Stimulated activated CD4-positive, alpha-beta T cell treated with anti-CD3 and anti-CD28 coated beads, Interleukin-15, amount 100 ng/mL, for 1 hour (primary cell): ENCODE results near the gene WDR35.
"Not testable (repeated sequence)": the region's sequence is repeated elsewhere in the genome, so short reads cannot be mapped to it uniquely, and the experiment has no call there.

Experiments
- DNase-seq, 2 donors: peaks; one replicate each; pipeline ENCODE4 v3.0.0-alpha.2; 2020; ENCODE audit warnings: low read depth in 1 of 2, low spot score in 1 of 2

Gene WDR35

DNA sequence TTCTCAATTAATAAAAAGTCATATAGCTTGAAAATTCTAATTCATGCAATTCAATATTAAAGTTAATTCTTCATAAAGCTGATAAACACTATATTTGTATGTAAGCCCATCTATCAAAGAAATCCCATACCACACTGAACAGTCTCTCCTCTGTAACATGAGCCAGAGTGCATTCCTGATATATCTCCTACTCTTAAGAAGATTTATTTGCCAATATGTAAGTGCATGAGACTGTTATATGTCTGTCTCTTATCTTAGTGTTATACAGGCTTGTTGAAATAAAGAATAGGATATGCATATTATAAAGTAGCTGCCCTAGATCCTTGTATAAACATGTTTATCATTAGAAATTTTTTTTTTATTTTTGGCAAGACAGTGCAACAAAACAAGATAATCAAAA is 47.7 kb downstream of the WDR35 start:
- DNase-seq: no peak

GRCh38 chr2:19937004-19937403 is 52.9 kb downstream of the WDR35 start:
- no peak for DNase-seq

DNA sequence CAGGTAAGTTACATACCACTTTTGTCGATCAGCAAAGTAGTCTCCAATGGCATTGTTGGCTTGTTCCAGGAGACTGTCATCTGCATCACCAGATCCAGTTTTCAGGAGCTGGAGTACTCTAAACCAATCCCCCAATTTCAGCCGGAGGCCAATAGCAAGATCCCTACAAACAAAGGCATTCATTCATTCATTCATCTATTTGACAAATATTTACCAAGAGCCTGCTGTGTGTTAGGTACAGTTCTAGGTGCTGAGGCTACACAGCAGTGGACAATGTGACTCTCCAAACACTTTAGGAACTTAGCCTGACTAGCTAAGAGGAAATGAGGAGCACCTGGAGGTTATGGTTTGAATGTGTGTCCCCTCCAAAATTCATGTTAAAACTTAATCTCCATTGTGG is 53.7 kb downstream of the WDR35 start:
- DNase-seq: no peak

GRCh38 chr2:19933351-19933981 is 56.4 kb downstream of the WDR35 start:
- DNase-seq: no peak

GRCh38 chr2:19932928-19933327 is 57.0 kb downstream of the WDR35 start:
- DNase-seq: no peak

DNA sequence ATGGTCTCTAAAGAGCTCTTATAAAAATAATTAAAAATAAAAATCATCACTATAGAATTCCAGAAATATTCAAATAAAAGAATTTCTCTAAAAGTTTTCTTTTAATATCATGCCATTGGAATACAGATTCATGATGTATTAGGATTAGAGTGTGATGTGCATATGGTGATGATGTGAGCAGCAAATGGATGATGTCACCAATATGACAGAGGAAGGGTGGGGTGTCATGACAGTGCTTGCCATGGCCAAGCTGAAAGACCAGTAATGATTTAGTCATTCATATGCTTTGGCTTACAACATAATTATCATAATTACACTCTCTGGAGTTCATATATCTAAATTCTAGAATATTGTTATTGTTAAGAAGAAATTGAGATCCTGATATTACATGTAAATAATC is 60.7 kb downstream of the WDR35 start:
- no peak for DNase-seq

- not testable (repeated sequence) for DNase-seq
Observed at GRCh38 chr2:19927816-19928215, 62.1 kb downstream of the WDR35 start.

GRCh38 chr2:19924526-19924925 is 65.4 kb downstream of the WDR35 start:
- DNase-seq: not testable (repeated sequence)

GRCh38 chr2:19922188-19922587 is 67.7 kb downstream of the WDR35 start:
- DNase-seq: not testable (repeated sequence)

DNA sequence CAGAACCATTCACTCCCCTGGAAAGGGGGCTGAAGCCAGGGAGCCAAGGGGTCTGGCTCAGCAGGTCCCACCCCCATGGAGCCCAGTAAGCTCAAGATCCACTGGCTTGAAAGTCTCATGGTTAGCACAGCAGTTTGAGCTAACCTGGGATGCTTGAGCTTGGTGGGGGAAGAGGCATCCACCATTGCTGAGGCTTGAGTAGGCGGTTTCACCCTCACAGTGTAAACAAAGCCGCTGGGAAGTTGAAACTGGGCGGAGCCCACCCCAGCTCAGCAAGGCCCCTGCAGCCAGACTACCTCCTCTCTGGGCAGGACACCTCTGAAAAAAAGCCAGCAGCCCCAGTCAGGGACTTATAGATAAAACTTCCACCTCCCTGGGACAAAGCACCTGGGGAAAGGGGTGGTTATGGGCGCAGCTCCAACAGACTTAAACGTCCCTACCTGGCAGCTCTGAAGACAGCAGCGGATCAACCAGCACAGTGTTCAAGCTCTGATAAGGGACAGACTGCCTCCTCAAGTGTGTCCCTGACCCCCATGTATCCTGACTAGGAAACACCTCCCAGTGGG is 73.4 kb downstream of the WDR35 start:
- DNase-seq: no peak

DNA sequence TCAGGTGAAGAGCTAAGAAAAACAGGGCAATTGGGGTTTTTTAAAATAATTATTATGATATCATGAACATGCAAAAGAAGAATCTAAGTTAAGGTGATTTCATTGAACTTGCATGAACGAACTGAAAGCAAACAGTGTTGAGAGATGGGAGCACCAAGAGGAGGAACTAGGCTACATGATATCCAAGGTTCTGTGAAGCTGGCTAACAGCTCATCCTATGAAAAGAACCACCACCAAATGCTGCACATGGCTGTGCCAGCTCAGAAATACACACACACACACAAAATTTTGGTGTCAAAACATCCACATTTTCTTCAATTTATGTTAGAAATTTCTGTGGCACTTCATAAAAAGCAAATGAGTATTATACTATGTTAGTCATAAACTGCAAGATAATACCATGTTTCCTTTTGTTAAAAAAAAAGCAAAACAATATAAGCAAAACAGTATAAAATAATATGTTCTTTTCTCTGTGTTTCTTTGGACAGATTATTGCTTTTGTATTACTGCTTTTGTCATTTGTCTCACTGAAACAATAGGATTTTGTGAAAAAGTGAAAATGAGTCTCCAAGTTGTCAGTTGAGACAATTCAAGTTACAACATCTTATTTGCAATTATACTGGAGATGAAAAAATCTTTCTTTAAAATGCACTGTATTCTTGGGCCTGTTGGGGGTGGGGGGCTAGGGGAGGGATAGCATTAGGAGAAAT is 75.5 kb downstream of the WDR35 start:
- no peak for DNase-seq

DNA sequence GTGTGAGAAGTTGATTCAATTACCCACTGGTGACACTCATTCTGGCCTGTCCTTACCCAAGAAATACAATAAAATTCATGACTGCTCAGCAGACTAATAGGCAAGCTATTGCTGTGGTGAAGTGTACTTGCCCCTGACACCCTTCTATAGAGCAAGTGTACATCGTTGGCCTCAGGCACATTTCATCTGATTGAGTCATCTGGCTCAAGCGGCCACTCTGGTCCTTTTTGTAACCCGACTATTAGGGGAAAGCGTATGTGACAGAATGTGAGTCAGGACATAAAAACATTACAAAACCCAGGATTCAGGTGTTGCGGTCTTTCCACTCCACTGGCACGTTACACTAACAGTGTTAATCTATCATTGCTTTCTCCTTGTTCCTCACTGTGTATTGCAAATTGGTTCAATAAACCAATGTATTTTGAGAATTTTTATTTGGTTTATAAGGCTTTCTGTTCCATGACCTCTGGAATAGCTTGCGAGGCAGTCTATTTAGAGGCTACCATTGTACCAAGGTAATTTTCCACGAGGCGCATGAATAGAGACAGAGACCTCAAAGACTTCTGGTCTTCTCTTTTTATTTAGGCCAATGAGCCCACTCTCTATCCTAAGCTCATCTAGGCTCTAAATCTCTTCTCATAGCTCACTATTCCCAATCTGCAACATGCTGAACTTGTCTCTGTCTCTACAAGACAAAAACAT is 77.9 kb downstream of the WDR35 start:
- DNase-seq: no peak

DNA sequence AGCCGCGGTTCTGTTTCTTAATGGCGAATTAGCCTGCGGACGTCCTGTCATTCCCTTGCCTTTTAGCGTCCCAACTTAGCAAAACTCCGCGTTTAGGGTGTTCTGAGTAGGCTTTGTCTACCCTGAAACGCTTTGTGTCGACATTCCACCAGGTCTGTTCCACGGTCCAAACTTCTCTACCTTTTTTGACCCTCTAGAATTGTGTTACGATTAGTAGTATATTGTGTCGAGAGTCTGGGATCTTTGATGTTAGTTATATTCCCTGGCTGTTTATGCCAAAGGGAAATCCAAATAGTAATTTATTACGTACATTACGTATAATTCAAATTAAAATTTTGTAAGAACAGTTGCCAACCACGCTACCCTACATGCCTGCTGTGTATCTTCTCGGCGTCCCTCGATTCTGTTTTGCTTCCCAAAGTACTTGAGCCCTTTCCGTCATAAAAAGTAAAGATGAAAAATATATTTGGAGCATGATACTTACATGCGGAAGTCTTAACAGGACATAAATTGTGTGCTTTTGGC is 87.6 kb downstream of the WDR35 start:
- DNase-seq: no peak

DNA sequence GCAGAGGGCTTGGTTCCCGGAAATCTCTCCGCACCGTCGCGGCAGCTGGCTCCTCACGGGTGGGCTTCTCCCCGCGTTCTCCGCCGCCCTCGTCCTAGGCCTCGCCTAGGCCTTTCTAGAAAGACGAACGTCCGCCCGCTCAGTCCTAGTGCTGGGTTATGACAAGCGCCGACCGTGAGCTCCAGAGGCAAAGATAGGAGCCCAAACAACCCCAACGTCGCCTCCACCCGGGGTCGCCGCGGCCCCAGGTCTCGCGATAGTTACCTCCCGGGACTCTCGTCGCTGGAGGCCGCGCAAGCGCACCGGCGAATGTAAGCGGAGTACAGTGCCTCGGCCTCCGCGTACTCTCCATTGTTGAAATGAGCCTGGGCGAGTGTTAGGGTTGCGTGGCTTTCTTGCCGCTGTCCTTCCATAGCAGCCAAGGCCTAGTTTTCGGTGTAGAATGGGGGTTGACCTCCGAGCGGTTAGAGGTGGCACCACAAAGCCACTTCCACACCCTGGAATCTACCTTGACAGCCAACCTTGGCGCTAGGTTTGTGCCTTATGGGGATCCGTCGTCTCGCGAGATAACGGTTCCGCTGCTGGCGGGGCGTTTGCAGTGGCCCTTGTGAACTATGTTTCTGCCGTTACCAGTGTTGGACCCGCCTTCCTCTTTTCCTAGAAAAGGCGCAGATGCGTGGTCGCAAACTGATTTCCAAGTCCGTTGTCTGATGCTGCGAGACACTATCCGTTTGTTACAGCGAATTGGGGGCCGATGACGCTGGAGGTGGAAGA is 88.3 kb downstream of the WDR35 start, which contains the start of gene TTC32:
TTC32 (minus strand) TSS at position 542 of the 774 bp plus-strand sequence; CDS start at position 413, 129 bp downstream.
- peak; percentile 87 for DNase-seq

GRCh38 chr2:19900931-19901441 is 88.9 kb downstream of the WDR35 start:
- DNase-seq: no peak

GRCh38 chr2:19899985-19900930 is 89.6 kb downstream of the WDR35 start:
- no peak for DNase-seq

GRCh38 chr2:19898592-19899329 is 91.1 kb downstream of the WDR35 start:
- no peak for DNase-seq

DNA sequence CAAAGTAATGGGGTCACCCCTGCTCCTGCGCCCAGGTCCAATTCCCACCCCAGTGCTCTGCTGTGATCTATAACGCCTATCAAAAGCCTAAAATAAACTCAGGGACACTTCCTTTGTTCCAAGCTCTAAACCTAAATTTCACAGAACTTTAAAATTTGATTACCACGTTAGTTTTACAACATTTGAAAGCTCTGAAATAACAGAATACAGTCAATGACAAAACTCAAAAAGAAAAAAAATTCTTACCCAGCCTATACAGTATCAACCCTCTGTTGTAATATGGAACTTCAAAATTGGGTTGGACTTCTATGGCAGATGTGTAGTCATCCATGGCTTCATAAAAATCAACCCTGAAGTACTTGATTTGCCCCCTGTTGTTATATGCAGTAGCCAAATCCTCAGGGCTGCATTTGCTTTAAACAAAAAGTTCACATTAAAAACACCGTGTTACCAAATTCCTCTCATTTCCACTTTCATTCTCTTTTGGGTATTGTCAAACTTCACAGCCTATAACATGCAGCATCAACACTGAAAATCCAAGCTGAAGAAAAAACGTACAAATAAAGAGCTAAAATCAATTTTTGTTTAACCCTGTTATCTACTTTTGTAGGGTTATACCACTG is 92.2 kb downstream of the WDR35 start:
- DNase-seq: no peak
